Hepatic stellate cell (primary cell): ENCODE measurements around the gene MDGA2.
A peak's percentile ranks its signal among the peaks of the same experiment; 100 is the strongest.
"Not testable (repeated sequence)": the region's sequence is repeated elsewhere in the genome, so short reads cannot be mapped to it uniquely, and the experiment has no call there.

ENCODE experiments used
- DNase-seq: peaks from one replicate; pipeline ENCODE4 v3.0.0; 2011; ENCODE audit warnings: low spot score

Gene MDGA2

DNA sequence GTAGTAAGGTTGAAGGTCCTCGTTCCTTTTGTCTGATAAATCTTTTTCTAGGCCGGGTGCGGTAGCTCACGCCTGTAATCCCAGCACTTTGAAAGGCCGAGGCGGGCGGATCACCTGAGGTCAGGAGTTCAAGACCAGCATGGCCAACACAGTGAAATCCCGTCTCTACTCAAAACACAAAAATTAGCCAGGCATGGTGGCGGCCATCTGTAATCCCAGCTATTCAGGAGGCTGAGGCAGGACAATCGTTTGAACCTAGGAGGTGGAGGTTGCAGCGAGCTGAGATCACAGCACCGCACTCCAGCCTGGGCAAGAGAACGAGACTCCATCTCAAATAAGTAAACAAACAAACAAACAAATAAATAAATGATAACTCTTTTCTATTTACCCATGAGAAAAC is 51.3 kb downstream of the MDGA2 start:
- DNase-seq, result not testable (repeated sequence)

GRCh38 chr14:47619392-47619791 is 56.0 kb downstream of the MDGA2 start:
- peak; percentile 12 for DNase-seq

DNA sequence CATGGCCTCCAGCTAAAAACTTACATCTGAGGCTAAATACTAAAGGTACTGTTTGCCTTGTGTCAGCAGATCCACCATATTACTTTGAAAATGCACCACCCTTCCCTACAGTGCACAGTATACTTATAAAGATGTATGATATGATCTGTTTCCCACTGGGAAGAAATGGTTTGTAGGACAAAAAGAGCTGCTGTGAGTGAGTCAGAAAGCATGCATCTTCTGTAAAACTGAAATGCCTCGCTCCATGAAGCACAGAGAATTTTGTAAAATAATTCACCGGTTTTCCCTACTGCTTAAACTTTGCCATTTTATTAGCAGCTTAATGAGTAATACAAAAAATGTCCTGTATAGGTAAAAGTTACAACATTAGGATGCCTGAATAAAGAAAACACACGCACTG is 68.8 kb downstream of the MDGA2 start:
- DNase-seq, result no peak

DNA sequence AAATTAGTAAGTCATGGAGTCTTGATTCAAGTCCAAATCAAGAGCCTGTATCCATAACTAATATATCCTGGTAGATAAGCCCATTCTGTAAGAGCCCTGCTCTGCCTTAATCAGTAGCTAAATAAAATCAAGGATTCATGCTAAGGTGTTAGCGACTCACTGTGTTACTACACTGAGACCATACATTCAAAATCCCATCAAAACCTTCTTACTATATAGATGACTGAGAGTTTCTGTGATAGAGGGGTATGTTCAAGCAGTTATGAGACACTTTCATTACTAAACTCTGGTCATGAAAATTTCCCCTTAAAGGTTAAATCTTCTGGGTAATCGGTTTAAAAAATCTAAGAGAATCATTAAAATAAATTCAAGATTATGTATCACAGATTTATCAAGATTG is 78.5 kb downstream of the MDGA2 start:
- DNase-seq, result no peak

GRCh38 chr14:47596232-47596631 is 79.2 kb downstream of the MDGA2 start:
- DNase-seq, result no peak

DNA sequence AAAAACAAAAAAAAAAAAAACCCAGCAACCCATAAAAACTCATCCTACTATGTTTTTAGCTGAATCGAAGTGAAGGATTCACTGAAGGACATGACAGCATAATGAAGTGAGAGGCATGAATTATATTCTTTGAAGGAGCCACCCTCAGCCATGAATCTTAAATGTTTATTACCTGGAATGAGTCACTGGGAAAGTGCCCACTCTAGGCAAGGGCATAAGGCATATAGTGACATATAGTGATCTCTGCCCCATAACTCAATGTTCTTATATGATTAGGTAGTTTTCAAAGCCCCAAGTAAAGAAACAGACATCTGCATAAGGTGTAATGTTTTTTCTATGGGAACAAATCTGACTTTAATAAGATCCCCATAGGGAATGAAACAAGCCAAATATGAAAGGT is 79.9 kb downstream of the MDGA2 start:
- DNase-seq, result no peak

DNA sequence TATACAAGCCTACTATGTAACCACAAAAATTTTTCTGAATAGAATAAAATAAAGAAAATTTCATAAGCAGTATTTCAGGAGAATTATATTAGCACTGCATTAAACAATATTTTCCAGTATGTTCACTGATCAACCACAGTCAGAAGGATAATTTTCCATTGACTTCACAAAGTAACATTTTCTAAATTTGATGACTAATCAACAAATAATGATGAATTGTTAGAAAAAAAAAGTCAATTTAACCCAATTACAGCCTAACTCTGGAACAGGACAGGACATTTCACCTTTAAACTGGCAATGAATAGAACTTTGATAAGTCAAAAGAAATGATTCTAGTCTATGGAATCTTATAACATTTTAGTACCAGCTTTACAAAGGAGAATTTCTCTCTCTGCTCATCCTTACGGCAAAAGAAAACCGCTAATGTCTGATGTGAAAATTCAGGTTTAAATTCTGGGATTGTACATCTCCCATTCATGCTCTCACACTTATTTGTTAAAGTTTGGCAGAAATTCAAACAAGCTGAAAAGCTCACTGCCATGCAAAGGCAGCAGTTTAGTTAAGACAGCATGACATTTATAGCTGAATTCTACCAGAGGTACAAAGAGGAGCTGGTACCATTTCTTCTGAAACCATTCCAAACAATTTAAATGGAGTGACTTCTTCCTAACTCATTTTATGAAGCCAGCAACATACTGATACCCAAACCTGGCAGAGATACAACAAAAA is 84.5 kb downstream of the MDGA2 start:
- DNase-seq, result no peak

DNA sequence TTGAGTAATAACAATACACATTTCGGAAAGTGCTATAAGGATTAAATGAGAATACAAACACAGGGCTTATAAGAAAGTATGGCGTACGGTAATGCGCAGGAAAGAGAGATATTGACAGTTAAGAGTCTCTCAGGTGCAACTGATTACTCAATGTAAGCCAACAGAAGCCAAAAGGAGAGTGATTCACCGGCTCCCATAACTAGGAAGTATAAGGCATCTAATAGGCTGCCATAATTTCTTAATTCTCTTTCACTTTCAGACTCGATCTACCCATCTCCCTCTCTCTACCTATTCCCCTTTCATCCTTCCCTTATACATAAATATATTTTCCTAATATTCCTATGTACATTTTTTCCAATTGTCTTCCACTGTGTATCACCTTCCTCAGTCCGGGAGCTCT is 90.0 kb downstream of the MDGA2 start:
- no peak for DNase-seq

DNA sequence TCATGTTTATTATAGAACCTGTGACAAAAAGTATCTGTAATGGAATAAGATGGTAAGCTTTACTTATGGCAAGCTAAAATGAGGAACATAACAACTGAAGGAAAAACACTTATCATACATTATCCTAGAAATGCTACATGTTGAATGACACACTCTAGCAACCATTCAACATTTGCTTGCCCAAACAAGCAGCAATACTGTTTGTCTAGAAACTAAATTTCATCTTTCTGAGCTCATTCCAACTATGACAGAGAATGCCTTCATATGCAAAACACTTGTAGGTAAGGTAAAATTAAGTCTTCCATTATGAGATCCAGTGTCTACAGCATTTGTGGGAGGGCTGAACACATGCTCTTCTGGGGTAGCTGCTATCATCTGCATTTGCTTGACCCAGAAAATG is 108.1 kb downstream of the MDGA2 start:
- DNase-seq, result no peak

DNA sequence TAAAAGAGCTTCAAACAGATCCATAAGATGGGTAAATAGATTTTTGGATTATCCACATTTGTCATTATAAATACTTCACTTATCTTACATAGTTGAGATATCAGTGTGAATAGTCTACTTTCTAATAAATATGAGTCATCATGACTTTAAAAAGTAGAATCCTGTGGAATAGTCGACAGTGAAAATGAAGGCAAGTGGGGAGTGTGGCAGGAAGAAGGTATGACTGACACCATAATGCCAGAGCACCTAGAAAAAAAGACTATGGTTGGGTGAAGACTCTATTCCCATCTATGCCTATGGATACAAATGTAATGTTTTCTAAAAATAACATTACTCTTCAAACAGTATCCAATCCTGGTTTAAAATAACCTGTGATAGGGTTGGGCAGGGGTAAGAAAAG is 117.5 kb downstream of the MDGA2 start:
- DNase-seq, result no peak

DNA sequence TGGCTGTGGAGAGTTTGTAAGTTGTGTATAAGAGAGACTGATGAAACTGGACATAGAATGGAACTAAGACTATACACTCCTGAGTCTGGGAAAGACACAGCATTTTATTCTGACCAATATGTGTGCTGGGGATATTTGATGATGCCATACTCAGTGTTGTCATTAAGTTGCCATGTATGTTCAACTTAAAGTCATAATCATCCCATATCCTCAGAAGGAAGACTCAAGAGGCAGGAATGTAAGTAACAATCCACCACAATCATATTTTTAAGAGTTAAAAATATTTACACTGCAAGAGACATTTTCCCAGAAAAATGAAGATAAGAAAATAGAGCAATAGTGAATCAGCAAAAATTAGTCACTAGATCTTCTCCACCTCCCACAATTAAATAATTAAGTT is 120.1 kb downstream of the MDGA2 start:
- peak; percentile 24 for DNase-seq

DNA sequence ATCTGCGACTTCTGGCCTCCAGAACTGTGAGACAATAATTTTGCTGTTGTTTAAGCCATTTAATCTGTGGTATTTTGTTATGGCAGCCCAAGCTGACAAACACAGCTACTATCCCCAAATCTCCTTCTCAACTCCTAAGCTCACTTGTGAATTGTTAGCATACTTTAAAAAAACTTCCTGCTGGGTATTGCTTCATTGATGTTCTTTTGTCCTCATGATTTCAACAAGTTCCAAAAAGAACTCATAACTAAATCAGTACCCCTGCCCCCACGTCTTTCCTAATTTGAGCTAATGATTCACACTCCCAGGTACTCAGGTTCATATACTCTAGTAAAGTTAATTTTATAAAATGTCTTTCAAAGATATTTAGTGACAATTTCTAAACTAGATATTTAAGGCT is 125.5 kb downstream of the MDGA2 start:
- no peak for DNase-seq

GRCh38 chr14:47543459-47543858 is 131.9 kb downstream of the MDGA2 start:
- DNase-seq, result no peak

DNA sequence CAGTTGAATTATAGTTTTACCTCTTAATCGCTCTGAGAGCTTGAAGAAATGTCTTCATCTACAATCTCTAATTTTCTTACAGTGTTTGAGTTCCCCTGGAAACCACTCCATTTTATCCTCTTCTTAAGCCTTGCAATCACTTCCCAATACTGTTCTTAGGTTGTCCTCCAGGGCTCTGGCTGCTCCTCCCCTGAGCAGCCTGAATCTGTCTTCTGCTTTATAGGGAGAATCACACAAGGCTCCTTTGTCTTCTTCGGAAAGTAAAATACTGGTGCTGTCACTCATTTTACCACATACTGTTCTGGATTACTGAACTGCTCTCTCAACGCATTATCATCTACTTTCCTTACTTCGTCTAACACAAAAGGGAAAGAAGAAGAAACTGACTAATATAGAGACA is 133.7 kb downstream of the MDGA2 start:
- DNase-seq, result no peak

DNA sequence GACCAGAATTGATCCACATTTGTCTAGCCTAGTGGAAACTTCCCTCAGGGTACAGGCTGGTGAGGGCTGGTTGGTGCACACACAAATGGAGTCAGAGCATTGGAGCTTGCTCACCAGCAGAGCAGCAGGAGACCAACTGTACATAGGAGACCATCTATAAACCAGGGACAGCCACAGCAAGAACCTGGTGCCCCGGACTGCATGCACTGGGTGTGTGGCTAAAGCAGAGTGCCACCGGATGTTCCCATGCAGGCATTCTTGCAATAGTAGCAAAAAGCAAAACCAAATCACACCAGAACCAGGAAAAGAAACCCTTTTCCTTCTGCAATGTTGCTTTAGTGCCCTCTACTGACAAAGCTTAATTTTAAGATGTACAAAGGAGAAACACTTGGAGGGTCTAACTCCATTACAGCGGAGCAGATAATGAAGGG is 136.4 kb downstream of the MDGA2 start:
- DNase-seq, result peak; percentile 17

DNA sequence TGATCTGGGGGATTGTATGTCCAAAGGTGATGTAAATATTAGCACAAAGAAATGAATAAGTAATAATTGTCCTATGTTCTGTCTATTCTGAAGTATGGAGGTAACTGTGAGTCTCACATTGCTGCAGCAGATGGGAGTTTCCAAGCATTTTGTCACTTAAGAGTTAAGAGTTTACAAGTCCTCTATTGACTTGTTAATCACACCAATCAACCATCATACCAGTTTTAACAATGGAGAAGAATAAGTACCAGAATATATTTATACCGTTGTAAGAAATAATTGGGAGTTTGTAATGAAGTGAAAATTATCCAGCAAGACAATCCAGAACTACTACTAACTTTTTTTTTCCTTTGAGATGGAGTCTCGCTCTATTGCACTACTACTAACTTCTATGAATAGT is 139.1 kb downstream of the MDGA2 start:
- no peak for DNase-seq

DNA sequence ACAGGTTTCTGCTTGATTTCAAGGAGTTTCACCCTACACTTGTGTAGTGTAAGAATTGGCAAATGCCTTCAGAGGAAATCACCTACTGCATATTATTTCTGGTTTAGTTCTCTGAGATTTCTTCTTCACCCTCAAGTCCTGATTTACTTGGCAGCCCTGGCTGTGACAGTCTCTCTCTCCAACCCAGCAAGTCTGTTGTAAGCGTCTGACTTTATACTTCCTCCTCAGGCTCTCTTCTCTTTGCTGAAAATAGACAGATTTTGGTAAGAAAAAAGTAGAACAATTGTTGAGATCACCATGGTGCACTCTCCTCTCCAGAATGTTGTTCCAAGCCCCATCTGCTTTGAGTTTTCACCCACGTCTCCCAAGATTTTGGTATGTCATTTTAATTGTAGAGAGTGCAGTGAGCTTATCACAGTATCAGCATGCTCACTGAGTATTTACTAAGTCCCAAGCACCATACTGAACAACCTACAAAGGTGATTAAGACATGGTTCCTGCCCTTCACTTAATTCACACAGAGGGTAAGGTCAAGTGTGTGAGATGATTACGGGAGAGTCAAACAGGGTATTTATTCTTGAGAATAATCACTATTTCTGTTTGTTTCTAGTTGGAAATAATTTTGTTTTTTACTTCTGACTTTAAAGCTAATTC is 148.7 kb downstream of the MDGA2 start:
- DNase-seq, result no peak

- no peak for DNase-seq
Measured at GRCh38 chr14:47524524-47524923, 150.9 kb downstream of the MDGA2 start.

DNA sequence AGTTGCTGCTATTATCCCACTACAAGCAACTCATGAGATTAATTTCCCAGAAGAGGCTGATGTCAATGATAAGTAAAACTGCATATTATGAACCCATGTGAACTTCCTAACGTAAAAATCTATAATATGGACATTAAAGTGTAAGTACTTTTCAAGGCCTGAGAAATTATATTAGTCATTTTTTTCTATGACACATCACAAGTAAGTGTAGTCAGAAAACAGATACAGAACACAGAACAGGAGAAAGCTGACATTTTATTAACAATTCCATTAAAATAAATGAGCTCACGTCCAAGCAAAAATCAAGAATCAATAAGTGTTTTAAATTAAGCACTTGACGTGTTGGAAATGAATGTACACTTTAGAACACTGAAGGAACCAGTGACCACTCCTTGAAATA is 155.0 kb downstream of the MDGA2 start:
- DNase-seq, result no peak

DNA sequence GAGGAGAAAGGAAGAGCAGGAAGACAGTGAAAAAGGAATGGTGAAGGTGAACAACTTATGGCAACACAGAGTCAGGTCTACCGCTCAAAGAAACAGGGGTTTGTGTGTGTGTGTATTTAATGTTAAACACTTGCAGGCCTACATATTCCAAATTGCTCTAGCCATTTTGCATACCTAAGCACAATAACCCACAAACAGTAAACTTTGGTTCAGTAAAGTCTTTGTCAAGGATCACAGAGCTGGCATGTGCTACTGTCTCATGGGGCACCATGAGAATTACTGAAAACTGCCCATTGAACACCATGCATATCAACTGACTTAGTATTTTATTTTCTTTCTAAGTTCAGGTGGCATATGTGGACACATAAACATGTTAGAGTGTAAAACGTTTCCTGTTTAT is 163.6 kb downstream of the MDGA2 start:
- DNase-seq, result no peak

- DNase-seq, result no peak
Measured at GRCh38 chr14:47509957-47510356, 165.4 kb downstream of the MDGA2 start.

- no peak for DNase-seq
Measured at GRCh38 chr14:47507861-47508260, 167.5 kb downstream of the MDGA2 start.

- DNase-seq, result no peak
Measured at GRCh38 chr14:47500369-47500768, 175.0 kb downstream of the MDGA2 start.

DNA sequence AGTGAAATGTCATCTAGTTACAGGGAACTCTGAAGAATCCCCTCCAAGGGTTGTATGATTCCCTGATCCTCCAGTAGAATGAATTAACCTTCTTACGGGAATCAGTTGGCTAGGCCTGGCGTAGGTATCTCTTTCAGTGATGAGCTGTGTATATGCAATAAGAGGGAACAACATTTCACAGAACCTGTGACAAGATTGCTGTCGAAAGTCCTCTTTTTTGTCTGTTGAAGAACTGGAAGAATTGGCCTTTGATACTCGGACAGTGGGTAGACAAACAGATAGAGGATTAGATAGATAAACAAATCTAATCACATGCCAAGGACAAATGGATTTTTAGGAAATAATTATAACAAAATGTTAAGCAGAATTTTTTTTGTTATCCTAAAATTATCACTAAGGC is 184.6 kb downstream of the MDGA2 start:
- DNase-seq, result no peak
